NCI-H2171 (cell line): ENCODE data around the gene DCAF5.

Source experiments
- DNase-seq: peaks from one replicate; lab custom pipeline; 2025; lab: John Stamatoyannopoulos, UW

DCAF5 gene

DNA sequence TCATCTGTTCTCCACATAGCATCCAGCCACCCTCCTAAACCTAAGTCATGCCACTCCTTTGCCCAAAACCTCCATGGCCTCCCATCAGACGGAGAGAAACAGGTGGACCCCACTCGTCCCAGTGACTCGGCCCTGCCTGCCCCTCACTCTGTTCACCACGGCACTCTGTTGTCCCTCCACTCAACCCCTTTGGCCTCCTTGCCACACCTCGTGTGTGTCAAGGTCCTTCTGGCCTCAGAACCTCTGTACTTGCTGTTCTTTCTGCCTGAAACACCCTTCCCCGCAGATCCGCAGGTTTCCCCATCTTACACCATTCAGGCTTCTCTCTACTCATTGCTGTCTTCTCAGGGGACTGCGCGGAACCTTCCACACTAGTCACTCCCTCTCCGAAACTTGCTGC, 149.3 kb downstream of the DCAF5 start:
- no peak for DNase-seq

DNA sequence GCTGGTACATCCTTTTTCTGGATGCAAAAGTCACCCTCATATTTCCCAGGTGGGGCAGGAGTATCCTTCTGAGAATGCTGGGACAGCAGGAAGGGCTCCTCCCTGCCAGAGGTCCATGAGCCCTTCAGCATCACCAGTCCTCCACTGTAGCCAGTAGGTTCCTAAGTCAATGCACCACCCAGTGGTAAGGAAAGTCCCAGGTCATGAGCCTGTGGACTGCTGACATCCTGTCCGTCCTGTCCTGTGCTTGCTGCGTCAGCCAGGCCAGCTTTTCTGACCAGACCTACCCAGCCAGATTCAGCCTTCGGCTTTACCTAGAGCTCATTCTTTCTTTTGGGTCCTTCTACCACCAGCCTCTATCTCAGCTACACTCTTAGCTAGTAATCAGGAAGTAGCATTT, 150.8 kb downstream of the DCAF5 start:
- DNase-seq = no peak

DNA sequence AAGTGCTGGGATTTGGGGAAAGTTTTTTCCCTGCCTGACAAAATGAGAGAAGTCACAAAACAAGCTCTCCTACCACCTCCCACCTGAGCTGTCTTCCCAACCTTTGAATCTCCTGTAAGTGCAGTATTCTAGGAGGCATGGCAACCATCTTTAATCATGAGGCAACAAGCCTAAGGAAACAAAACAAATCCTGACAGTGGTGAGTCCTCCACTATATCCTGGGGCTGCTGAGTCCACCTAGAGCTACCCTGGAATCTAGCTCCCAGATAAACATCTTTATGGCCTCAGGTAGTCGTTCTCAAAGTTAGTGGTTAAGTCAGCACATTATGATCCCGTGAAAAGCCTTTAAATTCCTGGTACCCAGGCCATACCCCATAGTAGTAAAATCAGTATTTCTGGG, 151.5 kb downstream of the DCAF5 start:
- no peak for DNase-seq
